GM12878 (cell line): Measurements from ENCODE around the gene HNRNPM.

Experiments used
- POLR2AphosphoS2 ChIP-seq: IDR thresholded peaks from 2 replicates; pipeline ENCODE4 v1.6.1; 2011; ENCODE audit warnings: low read depth, mild to moderate bottlenecking, low read length, improper control_type of control experiment, moderate library complexity
- SMC3 ChIP-seq: IDR thresholded peaks from 2 replicates; pipeline ENCODE4 v1.6.1; 2011; ENCODE audit warnings: low read length, improper control_type of control experiment, borderline replicate concordance
- TAF1 ChIP-seq: IDR thresholded peaks from 2 replicates; pipeline ENCODE4 v1.6.1; 2011; ENCODE audit warnings: mild to moderate bottlenecking, low read depth, low read length, borderline replicate concordance

DNA sequence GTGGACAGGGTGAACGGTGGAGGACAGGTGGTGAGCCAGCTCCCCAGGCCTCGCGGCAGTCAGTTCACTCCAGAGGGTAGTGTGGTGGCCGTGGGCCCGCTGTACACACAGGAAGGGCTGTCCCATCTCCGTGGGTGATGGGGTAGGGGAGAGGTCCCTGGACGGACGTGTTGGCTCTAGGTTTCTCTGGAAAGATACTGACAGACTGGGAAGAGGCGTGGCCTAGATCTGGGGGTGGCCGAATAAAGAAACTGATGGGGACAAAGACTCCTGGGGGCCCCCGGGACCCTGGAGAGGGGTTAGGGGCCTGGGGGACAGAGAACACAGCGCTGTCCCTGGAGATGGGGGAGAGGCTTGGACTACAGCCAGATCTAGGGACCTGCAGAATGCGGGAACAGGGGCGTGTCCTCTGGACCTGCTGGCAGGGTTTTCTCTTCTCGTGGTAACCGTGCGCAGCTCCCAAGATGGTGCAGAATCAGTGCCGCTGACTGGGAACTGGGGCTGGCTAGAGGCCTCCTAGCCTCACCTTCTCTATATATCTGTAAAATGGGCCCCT is 61.7 kb downstream of the HNRNPM start:
- TF ChIP-seq POLR2AphosphoS2 (no peak), TAF1 (no peak), SMC3 (no peak; the same call in 1 of the 2 replicates)
